GM18502 (cell line): ENCODE results near the gene EIF4E.

Experiments
- ATAC-seq: cut with Tn5 transposase; IDR thresholded peaks from one replicate; pipeline ENCODE4 v1.9.1; 2021; ENCODE audit warnings: mild to moderate bottlenecking; ENCODE audit not compliant: unreplicated experiment, poor library complexity

Gene EIF4E, protein sequence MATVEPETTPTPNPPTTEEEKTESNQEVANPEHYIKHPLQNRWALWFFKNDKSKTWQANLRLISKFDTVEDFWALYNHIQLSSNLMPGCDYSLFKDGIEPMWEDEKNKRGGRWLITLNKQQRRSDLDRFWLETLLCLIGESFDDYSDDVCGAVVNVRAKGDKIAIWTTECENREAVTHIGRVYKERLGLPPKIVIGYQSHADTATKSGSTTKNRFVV

GRCh38 chr4:98928505-98929340 is at the start of gene EIF4E:
Gene EIF4E (minus strand): TSS chr4:98929133. CDS start chr4:98929112, 21 bp downstream.
- peak; percentile 71 for ATAC-seq

DNA sequence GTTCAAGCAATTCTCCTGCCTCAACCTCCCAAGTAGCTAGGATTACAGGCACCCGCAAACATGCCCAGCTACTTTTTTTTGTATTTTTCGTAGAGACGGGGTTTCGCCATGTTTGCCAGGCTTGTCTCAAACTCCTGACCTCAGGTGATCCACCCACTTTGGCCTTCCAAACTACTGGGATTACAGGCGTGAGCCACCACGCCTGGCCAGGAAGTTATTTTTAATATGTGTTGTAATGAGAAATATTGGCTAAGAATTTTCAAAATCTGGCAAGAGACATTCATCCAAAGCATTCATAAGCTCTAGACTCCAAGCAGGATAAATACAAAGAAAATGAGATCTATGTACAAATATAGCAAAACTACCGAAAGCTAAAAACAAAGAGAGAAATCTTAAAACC is 48.6 kb upstream of the EIF4E start:
- no peak for ATAC-seq

GRCh38 chr4:98976716-98977115 is 47.8 kb upstream of the EIF4E start:
- no peak for ATAC-seq

DNA sequence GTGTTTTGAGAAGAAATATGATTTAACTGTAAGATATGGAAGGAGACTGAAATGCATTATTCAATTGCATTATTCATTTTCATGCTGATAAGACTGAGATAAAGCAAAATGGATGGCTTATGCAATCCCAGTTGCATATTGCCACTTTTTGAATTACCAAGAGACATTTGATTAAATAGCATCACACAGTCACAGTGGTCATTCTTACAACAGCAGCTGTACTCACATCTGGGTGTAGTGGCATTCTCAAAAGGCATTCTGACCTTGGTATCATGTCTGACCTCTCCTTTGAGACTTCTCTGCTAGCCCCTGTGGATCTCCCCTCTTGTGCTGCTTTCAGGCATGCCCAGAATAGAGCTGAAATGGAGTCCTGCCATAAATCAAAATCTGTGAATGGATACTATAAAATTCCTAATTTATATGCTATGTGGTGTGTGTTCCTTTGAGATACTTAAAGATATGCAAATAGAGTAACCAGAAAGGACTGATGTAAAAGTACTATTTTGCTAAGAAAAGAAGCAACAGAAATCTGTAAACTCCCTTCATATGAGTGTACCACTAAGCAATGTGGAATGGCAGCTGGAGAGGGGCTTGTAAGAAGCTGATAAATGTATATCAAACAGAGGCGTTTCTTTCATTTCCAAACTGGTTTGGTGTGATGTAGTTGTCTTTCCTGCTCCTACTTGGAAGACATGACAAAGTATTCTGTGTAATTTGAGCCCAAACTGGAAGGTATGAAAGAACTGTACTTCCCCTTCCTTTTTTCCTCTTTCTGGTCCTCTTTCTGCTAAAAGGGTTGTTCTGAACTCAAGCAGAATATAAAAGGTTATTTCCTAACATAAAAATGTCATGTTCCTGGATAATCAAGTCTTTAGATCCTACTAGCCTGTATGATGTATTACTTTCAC is 41.2 kb upstream of the EIF4E start:
- ATAC-seq: no peak

DNA sequence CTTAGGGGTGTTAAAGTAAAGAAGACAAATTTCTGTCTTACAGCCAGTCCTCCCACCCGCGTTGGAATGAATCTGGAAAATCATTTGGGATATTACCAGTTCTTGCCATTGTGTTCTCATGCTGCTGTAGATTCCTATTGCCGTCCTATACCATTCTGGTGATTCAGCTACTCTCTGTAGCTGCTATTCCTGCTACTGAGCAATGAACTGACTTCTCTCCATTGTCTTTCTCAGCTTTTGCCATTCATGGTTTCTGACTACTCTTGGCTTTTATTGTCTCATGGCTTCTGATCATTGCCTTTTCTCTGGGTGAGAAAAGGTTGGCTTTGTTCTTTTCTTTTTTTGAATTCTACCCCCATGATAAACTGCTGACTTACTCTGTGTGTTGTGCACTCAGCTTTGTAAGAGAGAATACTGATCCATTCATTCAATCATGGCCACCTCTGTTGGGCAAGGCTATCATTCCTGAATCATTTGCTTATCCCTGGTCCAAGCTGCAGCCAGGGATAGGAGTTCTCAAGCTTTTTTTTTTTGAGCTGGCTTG is 38.9 kb upstream of the EIF4E start:
- no peak for ATAC-seq

DNA sequence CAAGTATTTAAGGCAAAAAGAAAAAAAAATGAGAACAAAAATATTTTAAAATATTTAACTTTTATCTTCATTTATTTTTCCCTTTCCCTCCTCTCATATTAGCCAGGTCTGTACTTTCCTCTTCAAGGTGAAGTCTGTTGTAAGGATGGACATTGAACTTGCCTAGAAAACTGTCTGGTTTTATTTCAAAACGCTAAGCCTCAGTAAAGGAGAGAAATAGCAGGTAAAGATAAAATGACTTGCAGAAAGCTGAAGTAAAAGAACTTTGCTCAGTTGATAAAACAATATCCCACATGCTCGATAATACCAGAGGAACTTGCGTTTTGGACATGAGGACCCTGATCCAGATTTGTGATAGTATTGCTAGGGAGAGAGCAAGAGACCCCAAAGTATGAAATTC is 38.0 kb upstream of the EIF4E start:
- no peak for ATAC-seq

DNA sequence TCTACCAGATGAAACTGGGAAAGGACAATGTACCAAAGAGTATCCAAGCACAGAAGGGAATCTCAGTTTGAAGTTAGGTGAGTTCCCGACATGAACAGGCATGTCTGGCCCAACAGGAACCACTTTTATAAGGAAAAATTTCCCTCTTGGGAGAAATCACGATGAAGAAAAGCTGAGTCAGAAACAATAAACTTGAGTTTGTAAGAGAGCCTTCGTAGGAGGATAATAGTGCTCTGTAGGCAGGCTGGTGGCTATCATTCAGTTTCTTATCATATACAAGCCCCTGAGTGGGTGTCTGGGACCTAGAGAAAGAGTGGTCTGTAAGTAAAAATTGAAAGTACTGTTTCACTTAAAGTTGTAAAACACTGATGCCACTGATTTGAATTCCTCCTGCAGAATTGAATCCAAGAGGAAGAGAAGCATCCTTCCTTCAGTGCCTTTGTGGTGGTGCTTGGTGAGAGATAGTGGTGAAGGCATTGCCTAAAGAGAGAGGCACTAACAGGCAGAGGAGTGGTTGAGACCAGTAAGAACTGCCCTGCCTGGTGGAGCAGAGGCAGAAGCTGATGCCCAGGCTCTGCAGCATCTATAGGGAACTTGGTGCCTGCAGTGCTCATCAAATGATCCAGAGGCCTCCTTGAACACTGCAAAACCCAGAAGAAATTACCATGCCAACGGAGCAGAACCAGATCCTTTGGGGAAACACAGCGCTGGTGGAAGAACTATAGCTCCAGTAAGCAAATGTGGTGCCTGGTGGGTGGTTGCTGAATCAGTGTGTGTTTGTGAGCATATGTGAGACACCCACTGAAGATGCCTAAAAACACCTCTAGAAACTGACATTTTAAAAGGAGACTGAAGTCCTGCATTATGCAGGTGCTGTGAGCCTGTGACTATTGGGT is 34.9 kb upstream of the EIF4E start:
- no peak for ATAC-seq

DNA sequence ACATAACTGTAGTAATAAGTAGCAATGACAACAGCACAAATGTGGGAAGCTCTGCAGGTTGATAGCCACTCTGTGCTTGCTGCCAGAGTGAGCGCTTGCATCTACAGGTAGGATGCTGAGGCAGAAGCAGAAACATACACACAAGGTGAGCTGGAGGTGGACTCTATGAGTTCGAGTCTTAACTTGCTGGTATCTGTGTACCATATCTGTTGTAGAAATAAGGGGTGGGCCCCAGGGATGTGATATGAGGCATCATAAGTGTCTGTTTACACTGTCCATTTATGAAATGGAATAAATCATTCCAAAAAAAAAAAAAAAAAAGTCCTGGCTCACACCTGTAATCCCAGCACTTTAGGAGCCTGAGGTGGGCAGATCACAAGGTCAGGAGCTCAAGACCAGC is 32.8 kb upstream of the EIF4E start:
- no peak for ATAC-seq

DNA sequence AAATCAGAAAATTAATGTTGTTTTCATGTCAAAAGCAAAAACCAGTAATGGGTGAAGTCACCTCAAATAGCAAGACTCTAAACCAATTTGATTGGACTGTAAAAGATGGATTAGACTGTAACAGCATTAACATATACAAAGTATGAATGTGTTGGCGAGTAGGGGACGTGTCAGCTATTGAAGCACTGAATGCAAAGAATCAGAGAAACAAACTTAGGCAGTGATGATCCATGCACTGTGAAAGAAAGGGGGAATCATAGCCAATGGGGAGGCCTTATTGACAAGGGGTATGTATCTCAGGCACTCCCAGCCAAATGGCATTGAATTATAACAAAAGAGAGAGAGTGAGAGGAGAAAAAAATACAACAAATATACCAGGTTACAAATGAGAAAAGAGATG is 30.5 kb upstream of the EIF4E start:
- no peak for ATAC-seq

DNA sequence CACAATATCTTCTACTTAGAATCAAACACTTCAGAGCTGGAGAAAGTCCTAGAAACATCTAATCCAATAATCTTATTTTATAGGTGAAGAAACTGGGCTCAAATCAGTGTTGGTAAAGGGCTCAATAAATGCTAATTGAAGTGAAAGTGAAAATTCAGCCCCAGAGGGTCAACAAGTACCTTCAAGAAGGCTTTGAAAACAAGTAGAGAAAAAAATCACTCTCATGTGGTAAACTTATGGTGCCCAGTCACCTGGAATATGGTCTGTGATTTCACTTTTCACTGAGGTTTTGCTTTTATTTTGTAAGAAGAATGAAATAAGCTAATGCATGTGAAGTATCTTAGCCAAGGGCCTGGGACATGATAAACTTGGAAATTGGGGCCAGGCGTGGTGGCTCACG is 29.1 kb upstream of the EIF4E start:
- ATAC-seq: no peak

- ATAC-seq: no peak
Observed at GRCh38 chr4:98955229-98955628, 26.3 kb upstream of the EIF4E start.

GRCh38 chr4:98951710-98952109 is 22.8 kb upstream of the EIF4E start:
- ATAC-seq: no peak

DNA sequence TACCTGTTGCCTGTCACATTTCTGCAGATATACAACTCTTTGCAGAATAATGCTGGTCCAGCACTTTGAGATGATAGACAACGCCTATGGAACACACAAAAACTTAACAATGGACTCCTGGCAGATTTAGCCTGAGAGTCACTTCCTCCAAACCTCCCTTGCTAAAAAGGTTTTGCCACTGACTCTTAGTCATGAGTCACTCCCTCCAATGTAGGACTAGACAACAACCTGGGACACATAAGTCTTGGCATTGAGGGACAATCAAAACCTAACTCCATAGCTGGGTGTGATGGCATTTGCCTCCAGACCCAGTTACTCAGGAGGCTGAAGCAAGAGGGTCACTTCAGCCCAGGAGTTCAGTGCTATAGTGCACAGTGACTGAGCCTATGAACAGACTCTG is 22.0 kb upstream of the EIF4E start:
- no peak for ATAC-seq

DNA sequence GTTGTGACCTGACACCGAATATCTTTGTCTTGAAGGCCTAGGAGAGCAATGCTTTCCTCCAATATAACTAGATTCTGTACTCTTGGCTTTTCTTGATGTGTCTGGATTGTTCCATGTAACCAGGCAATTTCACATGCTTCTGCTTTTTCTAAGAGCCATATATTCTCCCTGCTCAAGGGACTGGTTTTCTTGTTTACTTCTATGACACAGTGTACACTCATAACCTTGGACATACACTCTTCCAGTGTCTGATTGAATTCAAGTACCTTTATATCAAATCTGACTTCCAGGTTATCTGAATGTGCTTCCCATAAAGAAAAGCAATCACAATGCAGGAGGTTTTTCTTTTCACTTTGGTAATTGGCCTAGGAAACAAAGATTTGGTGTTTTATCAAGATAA is 17.4 kb upstream of the EIF4E start:
- no peak for ATAC-seq

DNA sequence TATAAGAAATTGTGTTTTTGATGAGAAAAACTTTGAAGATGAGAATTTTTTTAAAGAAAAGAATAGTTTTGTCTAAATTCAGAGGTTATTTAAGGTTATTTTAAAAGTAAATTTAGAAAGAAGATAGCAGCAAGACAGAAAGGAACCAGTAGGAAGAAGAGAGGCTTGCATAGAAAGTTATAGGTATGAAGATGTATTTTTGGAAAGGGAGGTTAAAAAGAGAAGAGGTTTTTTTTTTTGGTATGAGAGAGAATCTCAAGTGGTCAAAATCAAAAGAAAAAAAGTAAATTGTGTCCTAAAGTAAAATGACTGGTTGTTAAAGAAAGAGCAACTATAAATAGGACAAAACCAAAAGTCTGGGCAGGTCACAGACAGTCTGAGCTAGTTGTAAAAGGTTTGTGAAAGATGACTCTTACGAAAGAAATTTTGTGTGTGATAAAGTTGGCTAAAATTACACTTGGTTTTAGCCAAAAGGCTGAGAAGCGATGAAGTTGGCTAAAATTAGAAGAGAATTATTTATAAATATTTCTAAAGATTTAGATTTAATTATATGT is 16.4 kb upstream of the EIF4E start:
- no peak for ATAC-seq

DNA sequence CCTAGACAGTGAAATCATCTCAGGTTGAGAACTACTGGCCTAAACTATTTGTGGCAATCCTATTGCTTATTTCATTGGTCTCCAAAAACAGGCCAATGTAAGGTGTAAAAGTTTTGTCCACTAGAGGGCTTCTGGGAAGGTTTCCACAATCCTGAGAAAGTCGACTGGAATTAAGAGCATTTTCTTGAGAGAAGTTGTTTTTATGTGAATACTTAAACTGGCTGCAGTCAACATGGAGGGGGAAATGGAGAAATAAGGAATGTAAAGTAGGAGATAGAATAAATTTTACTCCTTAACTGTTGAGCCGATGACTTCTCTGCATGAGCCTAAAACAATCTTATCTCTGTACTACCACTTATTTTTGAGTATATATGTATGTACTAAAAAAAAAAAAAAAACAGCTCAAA is 11.0 kb upstream of the EIF4E start:
- ATAC-seq: peak; percentile 68

DNA sequence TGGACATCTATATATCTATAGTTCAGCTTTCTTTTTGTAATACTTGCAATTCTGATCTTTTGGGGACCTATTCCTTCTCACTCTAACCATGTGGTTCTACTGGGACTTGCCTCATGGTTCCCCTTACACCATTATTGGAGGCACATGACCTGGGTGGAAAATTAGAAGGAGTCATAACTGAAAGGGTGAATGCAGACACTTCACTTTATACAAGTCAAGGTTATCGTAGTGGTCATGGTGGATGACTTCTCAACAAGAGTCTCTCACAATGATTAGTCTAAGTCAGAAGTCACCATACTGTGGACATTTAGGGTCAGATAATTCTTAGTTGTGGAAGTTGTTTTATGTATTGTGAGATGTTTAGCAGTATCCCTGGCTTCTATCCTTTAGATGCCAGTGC is 10.5 kb upstream of the EIF4E start:
- peak; percentile 50 for ATAC-seq

DNA sequence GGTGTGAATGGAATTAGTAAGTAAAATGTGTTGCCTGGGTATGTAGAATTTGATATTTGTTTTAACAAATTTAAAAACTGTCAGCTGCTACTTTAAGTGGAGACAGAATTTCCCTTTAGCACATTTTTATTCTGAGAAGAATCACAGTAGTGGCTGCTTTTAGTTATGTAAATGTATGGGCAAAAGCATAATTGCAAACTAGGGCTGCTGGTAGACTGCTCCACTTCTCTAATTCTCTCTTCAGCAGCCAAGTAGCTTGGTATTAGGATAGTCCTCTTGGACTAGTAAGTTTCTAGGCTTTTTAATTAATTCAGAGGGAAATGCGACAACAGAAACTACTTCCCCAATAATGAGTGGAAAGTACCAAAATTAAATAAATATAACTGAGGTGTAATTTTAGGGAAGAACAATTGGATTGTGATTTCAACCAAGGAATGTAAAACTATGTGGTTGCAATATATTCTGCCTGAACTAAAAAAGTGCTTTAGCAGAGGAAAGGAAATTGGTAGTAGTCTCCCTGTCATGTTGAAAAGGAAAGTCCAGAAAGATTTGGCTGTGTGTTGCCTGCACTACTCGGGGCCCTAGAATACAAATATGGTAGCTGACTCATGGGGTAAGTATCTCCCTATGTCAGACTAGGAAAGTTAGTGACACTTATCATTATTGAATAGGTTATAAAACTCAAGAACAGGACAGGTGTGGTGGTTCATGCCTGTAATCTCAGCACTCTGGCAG is 9.2 kb upstream of the EIF4E start:
- ATAC-seq: no peak

GRCh38 chr4:98935633-98936032 is 6.7 kb upstream of the EIF4E start:
- no peak for ATAC-seq
